ENCODE measurements around the gene HIF1A.
A peak's percentile ranks its signal among the peaks of the same experiment; 100 is the strongest.
"Not testable (repeated sequence)": the region's sequence is repeated elsewhere in the genome, so short reads cannot be mapped to it uniquely, and the experiment has no call there.

Gene HIF1A

GRCh38 chr14:61737915-61738314 lies 42.6 kb downstream of the HIF1A start:
- Histone ChIP-seq H3K36me3 (ENCODE audit: control insufficient read depth, insufficient read depth, low read length) (peaks cover 15% of the 10 kb centered on the region), H3K27me3 (ENCODE audit: control insufficient read depth, insufficient read depth, low read length) (no peaks in the 10 kb centered on the region), H3K9ac (ENCODE audit: low read depth, low read length) (no peak overlapping the region), H3K4me1 (ENCODE audit: control insufficient read depth, insufficient read depth, low read length) (no peaks in the 10 kb centered on the region), H3K9me3 (ENCODE audit: control insufficient read depth, insufficient read depth, low read length) (no peaks in the 10 kb centered on the region), H3K4me3 (ENCODE audit: low read depth, low read length) (no peak overlapping the region)

GRCh38 chr14:61739133-61739532 lies 43.8 kb downstream of the HIF1A start:
- Histone ChIP-seq H3K4me1 (ENCODE audit: control insufficient read depth, insufficient read depth, low read length) (no peaks in the 10 kb centered on the region), H3K9me3 (ENCODE audit: control insufficient read depth, insufficient read depth, low read length) (no peaks in the 10 kb centered on the region), H3K4me3 (ENCODE audit: low read depth, low read length) (no peak overlapping the region), H3K9ac (ENCODE audit: low read depth, low read length) (no peak overlapping the region), H3K27me3 (ENCODE audit: control insufficient read depth, insufficient read depth, low read length) (no peaks in the 10 kb centered on the region), H3K36me3 (ENCODE audit: control insufficient read depth, insufficient read depth, low read length) (peaks cover 11% of the 10 kb centered on the region)

- H3K4me3 ChIP-seq (ENCODE audit: low read depth, low read length), result no peak overlapping the region
- peaks cover 9% of the 10 kb centered on the region for H3K36me3 ChIP-seq (ENCODE audit: control insufficient read depth, insufficient read depth, low read length)
- H3K9ac ChIP-seq (ENCODE audit: low read depth, low read length), result no peak overlapping the region
- no peaks in the 10 kb centered on the region for H3K27me3 ChIP-seq (ENCODE audit: control insufficient read depth, insufficient read depth, low read length)
- H3K9me3 ChIP-seq (ENCODE audit: control insufficient read depth, insufficient read depth, low read length), result no peaks in the 10 kb centered on the region
- no peaks in the 10 kb centered on the region for H3K4me1 ChIP-seq (ENCODE audit: control insufficient read depth, insufficient read depth, low read length)
Measured at GRCh38 chr14:61742371-61742770, 47.1 kb downstream of the HIF1A start.

GRCh38 chr14:61744238-61744637 lies 48.9 kb downstream of the HIF1A start:
- Histone ChIP-seq H3K9me3 (ENCODE audit: control insufficient read depth, insufficient read depth, low read length) (no peaks in the 10 kb centered on the region), H3K36me3 (ENCODE audit: control insufficient read depth, insufficient read depth, low read length) (peaks cover 12% of the 10 kb centered on the region)

GRCh38 chr14:61746346-61746745 lies 51.0 kb downstream of the HIF1A start:
- not testable (repeated sequence) for H3K9ac ChIP-seq (ENCODE audit: low read depth, low read length); H3K36me3 ChIP-seq (ENCODE audit: control insufficient read depth, insufficient read depth, low read length); H3K27me3 ChIP-seq (ENCODE audit: control insufficient read depth, insufficient read depth, low read length); H3K9me3 ChIP-seq (ENCODE audit: control insufficient read depth, insufficient read depth, low read length); H3K4me3 ChIP-seq (ENCODE audit: low read depth, low read length); H3K4me1 ChIP-seq (ENCODE audit: control insufficient read depth, insufficient read depth, low read length)

More at GRCh38 chr14:61744238-61744637, 48.9 kb downstream of the HIF1A start:
- no peaks in the 10 kb centered on the region for H3K27me3 ChIP-seq (ENCODE audit: control insufficient read depth, insufficient read depth, low read length)
- H3K4me3 ChIP-seq (ENCODE audit: low read depth, low read length), result no peak overlapping the region
- H3K4me1 ChIP-seq (ENCODE audit: control insufficient read depth, insufficient read depth, low read length), result no peaks in the 10 kb centered on the region
- no peak overlapping the region for H3K9ac ChIP-seq (ENCODE audit: low read depth, low read length)

GRCh38 chr14:61746881-61747280 lies 51.6 kb downstream of the HIF1A start:
- Histone ChIP-seq H3K36me3 (ENCODE audit: control insufficient read depth, insufficient read depth, low read length) (peaks cover 6% of the 10 kb centered on the region), H3K9me3 (ENCODE audit: control insufficient read depth, insufficient read depth, low read length) (no peaks in the 10 kb centered on the region), H3K9ac (ENCODE audit: low read depth, low read length) (no peak overlapping the region)

GRCh38 chr14:61747342-61747741 lies 52.0 kb downstream of the HIF1A start:
- H3K9ac ChIP-seq (ENCODE audit: low read depth, low read length), result no peak overlapping the region
- no peaks in the 10 kb centered on the region for H3K9me3 ChIP-seq (ENCODE audit: control insufficient read depth, insufficient read depth, low read length)
- H3K4me1 ChIP-seq (ENCODE audit: control insufficient read depth, insufficient read depth, low read length), result peaks cover 6% of the 10 kb centered on the region
- no peaks in the 10 kb centered on the region for H3K27me3 ChIP-seq (ENCODE audit: control insufficient read depth, insufficient read depth, low read length)
- H3K4me3 ChIP-seq (ENCODE audit: low read depth, low read length), result no peak overlapping the region
- H3K36me3 ChIP-seq (ENCODE audit: control insufficient read depth, insufficient read depth, low read length), result peaks cover 6% of the 10 kb centered on the region

More at GRCh38 chr14:61746881-61747280, 51.6 kb downstream of the HIF1A start:
- H3K4me3 ChIP-seq (ENCODE audit: low read depth, low read length), result no peak overlapping the region
- peaks cover 6% of the 10 kb centered on the region for H3K4me1 ChIP-seq (ENCODE audit: control insufficient read depth, insufficient read depth, low read length)
- no peaks in the 10 kb centered on the region for H3K27me3 ChIP-seq (ENCODE audit: control insufficient read depth, insufficient read depth, low read length)

GRCh38 chr14:61749264-61749663 lies 54.0 kb downstream of the HIF1A start:
- H3K9ac ChIP-seq (ENCODE audit: low read depth, low read length), result no peak overlapping the region
- H3K27me3 ChIP-seq (ENCODE audit: control insufficient read depth, insufficient read depth, low read length), result no peaks in the 10 kb centered on the region
- H3K9me3 ChIP-seq (ENCODE audit: control insufficient read depth, insufficient read depth, low read length), result no peaks in the 10 kb centered on the region

GRCh38 chr14:61749867-61750266 lies 54.6 kb downstream of the HIF1A start:
- Histone ChIP-seq H3K9ac (ENCODE audit: low read depth, low read length) (no peak overlapping the region), H3K9me3 (ENCODE audit: control insufficient read depth, insufficient read depth, low read length) (no peaks in the 10 kb centered on the region), H3K36me3 (ENCODE audit: control insufficient read depth, insufficient read depth, low read length) (peaks cover 6% of the 10 kb centered on the region), H3K4me1 (ENCODE audit: control insufficient read depth, insufficient read depth, low read length) (peaks cover 6% of the 10 kb centered on the region), H3K27me3 (ENCODE audit: control insufficient read depth, insufficient read depth, low read length) (no peaks in the 10 kb centered on the region), H3K4me3 (ENCODE audit: low read depth, low read length) (no peak overlapping the region)

More at GRCh38 chr14:61749264-61749663, 54.0 kb downstream of the HIF1A start:
- H3K36me3 ChIP-seq (ENCODE audit: control insufficient read depth, insufficient read depth, low read length), result peaks cover 6% of the 10 kb centered on the region
- H3K4me3 ChIP-seq (ENCODE audit: low read depth, low read length), result no peak overlapping the region
- H3K4me1 ChIP-seq (ENCODE audit: control insufficient read depth, insufficient read depth, low read length), result peaks cover 6% of the 10 kb centered on the region

- Histone ChIP-seq H3K4me1 (ENCODE audit: control insufficient read depth, insufficient read depth, low read length) (peaks cover 6% of the 10 kb centered on the region), H3K9me3 (ENCODE audit: control insufficient read depth, insufficient read depth, low read length) (no peaks in the 10 kb centered on the region), H3K27me3 (ENCODE audit: control insufficient read depth, insufficient read depth, low read length) (no peaks in the 10 kb centered on the region), H3K36me3 (ENCODE audit: control insufficient read depth, insufficient read depth, low read length) (peaks cover 6% of the 10 kb centered on the region), H3K9ac (ENCODE audit: low read depth, low read length) (no peak overlapping the region), H3K4me3 (ENCODE audit: low read depth, low read length) (peak overlapping the region; percentile 56)
Measured at GRCh38 chr14:61750708-61751474, 55.6 kb downstream of the HIF1A start.

GRCh38 chr14:61751475-61751989 lies 56.2 kb downstream of the HIF1A start:
- Histone ChIP-seq H3K4me1 (ENCODE audit: control insufficient read depth, insufficient read depth, low read length) (peaks cover 6% of the 10 kb centered on the region), H3K9ac (ENCODE audit: low read depth, low read length) (no peak overlapping the region), H3K4me3 (ENCODE audit: low read depth, low read length) (peak overlapping the region; percentile 56)

GRCh38 chr14:61752626-61753025 lies 57.3 kb downstream of the HIF1A start:
- Histone ChIP-seq H3K4me1 (ENCODE audit: control insufficient read depth, insufficient read depth, low read length) (peaks cover 6% of the 10 kb centered on the region), H3K4me3 (ENCODE audit: low read depth, low read length) (no peak overlapping the region)

More at GRCh38 chr14:61751475-61751989, 56.2 kb downstream of the HIF1A start:
- H3K9me3 ChIP-seq (ENCODE audit: control insufficient read depth, insufficient read depth, low read length), result no peaks in the 10 kb centered on the region
- H3K27me3 ChIP-seq (ENCODE audit: control insufficient read depth, insufficient read depth, low read length), result no peaks in the 10 kb centered on the region
- H3K36me3 ChIP-seq (ENCODE audit: control insufficient read depth, insufficient read depth, low read length), result peaks cover 6% of the 10 kb centered on the region

More at GRCh38 chr14:61752626-61753025, 57.3 kb downstream of the HIF1A start:
- Histone ChIP-seq H3K27me3 (ENCODE audit: control insufficient read depth, insufficient read depth, low read length) (no peaks in the 10 kb centered on the region), H3K9ac (ENCODE audit: low read depth, low read length) (no peak overlapping the region), H3K36me3 (ENCODE audit: control insufficient read depth, insufficient read depth, low read length) (peaks cover 4% of the 10 kb centered on the region), H3K9me3 (ENCODE audit: control insufficient read depth, insufficient read depth, low read length) (no peaks in the 10 kb centered on the region)

Data from iPS-15b (cell line).